Activated CD8-positive, alpha-beta T cell treated with anti-CD3 and anti-CD28 coated beads, Interleukin-2, amount 10 ng/mL, durations not matched to agents 7 days and 5 days (primary cell): ENCODE data around the gene TLK1. TPM values are rescaled to one million over a fixed set of nuclear protein-coding genes. Genes with fewer than 3 reads are reported as not detected.

Experiments used
- ATAC-seq: fragments of 150-1000 bp; cut with Tn5 transposase; one replicate; pipeline ENCODE4 v1.10.0; 2021; ENCODE audit warnings: moderate library complexity
- CTCF ChIA-PET: fragments of 350-600 bp; sonication (Branson Sonifier 250); formaldehyde crosslinking; loops from one replicate; lab custom pipeline; 2021; ENCODE audit warnings: antibody characterized with exemption; lab: Charles Lee
- POLR2A ChIA-PET: fragments of 350-600 bp; sonication (Branson Sonifier 250); formaldehyde crosslinking; loops from one replicate; lab custom pipeline; 2021; ENCODE audit warnings: antibody characterized with exemption; lab: Charles Lee
- DNase-seq: peaks from one replicate; pipeline ENCODE4 v3.0.0-alpha.2; 2020
- H3K27ac Mint-ChIP-seq: one replicate; pipeline ENCODE4 v1.8.0; 2021; ENCODE audit warnings: mild to moderate bottlenecking, mixed read lengths
- H3K27me3 Mint-ChIP-seq: one replicate; pipeline ENCODE4 v1.8.0; 2021; ENCODE audit warnings: low read depth, mixed read lengths
- H3K36me3 Mint-ChIP-seq: one replicate; pipeline ENCODE4 v1.8.0; 2021; ENCODE audit warnings: low read depth, mixed read lengths
- H3K4me1 Mint-ChIP-seq: one replicate; pipeline ENCODE4 v1.8.0; 2021; ENCODE audit warnings: low read depth, mixed read lengths
- H3K4me3 Mint-ChIP-seq: one replicate; pipeline ENCODE4 v1.8.0; 2021; ENCODE audit warnings: mild to moderate bottlenecking, mixed read lengths
- H3K9me3 Mint-ChIP-seq: one replicate; pipeline ENCODE4 v1.8.0; 2022; ENCODE audit warnings: mixed read lengths; ENCODE audit not compliant: insufficient read depth
- total RNA-seq, 2 experiments: library from RNA; stranded (reverse); gene quantifications; one replicate each; pipeline ENCODE4 v1.2.3, GENCODE V29; 2021

TLK1 gene
- total RNA-seq, 2 experiments from 2014 or later, result 89.1 to 96.3 TPM

- no peak for ATAC-seq
Measured at GRCh38 chr2:171185941-171186340, 25.2 kb upstream of the TLK1 start.

GRCh38 chr2:171185165-171185818 lies 24.6 kb upstream of the TLK1 start:
- Mint-ChIP-seq H3K9me3 (no peaks in the 10 kb centered on the region), H3K27ac (no peak overlapping the region), H3K4me1 (no peaks in the 10 kb centered on the region), H3K27me3 (peaks cover 18% of the 10 kb centered on the region), H3K36me3 (no peaks in the 10 kb centered on the region), H3K4me3 (no peak overlapping the region)
- DNase-seq (no peak), ATAC-seq (no peak)
- POLR2A ChIA-PET, result no interaction called here
- CTCF ChIA-PET, result no interaction called here

More at GRCh38 chr2:171185941-171186340, 25.2 kb upstream of the TLK1 start:
- DNase-seq, result no peak
- Mint-ChIP-seq H3K4me1 (no peaks in the 10 kb centered on the region), H3K27me3 (peaks cover 17% of the 10 kb centered on the region), H3K9me3 (no peaks in the 10 kb centered on the region), H3K36me3 (no peaks in the 10 kb centered on the region), H3K4me3 (no peak overlapping the region), H3K27ac (no peak overlapping the region)
- CTCF ChIA-PET, result no interaction called here
- POLR2A ChIA-PET, result no interaction called here

- Mint-ChIP-seq H3K27me3 (peaks cover 21% of the 10 kb centered on the region), H3K4me1 (no peaks in the 10 kb centered on the region), H3K27ac (no peak overlapping the region), H3K9me3 (no peaks in the 10 kb centered on the region), H3K4me3 (no peak overlapping the region), H3K36me3 (no peaks in the 10 kb centered on the region)
- DNase-seq, result no peak
- ATAC-seq, result no peak
- ChIA-PET CTCF (interaction anchor here (1.5 kb wide), 1 partner anchor 18 kb away, joined by 3 read pairs; no protein-coding TSS in a partner anchor), POLR2A (interaction anchor here (0.7 kb wide), 1 partner anchor 11 kb away, joined by 3 read pairs; no protein-coding TSS in a partner anchor)
Measured at GRCh38 chr2:171181064-171182049, 20.7 kb upstream of the TLK1 start.

GRCh38 chr2:171180229-171180930 lies 19.7 kb upstream of the TLK1 start:
- Mint-ChIP-seq H3K36me3 (no peaks in the 10 kb centered on the region), H3K9me3 (no peaks in the 10 kb centered on the region), H3K4me3 (no peak overlapping the region), H3K27ac (no peak overlapping the region), H3K27me3 (peaks cover 22% of the 10 kb centered on the region), H3K4me1 (no peaks in the 10 kb centered on the region)
- ATAC-seq, result no peak
- DNase-seq, result no peak
- POLR2A ChIA-PET, result no interaction called here
- CTCF ChIA-PET, result interaction anchor here (1.5 kb wide), 1 partner anchor 17 kb away, joined by 3 read pairs; no protein-coding TSS in a partner anchor

- H3K4me3 Mint-ChIP-seq, result no peak overlapping the region
- no peak for DNase-seq
- ChIA-PET CTCF (no interaction called here), POLR2A (interaction anchor here (0.6 kb wide), 1 partner anchor 16 kb away, joined by 3 read pairs; no protein-coding TSS in a partner anchor)
- H3K9me3 Mint-ChIP-seq, result no peaks in the 10 kb centered on the region
- H3K27ac Mint-ChIP-seq, result no peak overlapping the region
- no peaks in the 10 kb centered on the region for H3K4me1 Mint-ChIP-seq
- H3K36me3 Mint-ChIP-seq, result no peaks in the 10 kb centered on the region
- peaks cover 17% of the 10 kb centered on the region for H3K27me3 Mint-ChIP-seq
- no peak for ATAC-seq
Measured at GRCh38 chr2:171178993-171179392, 18.3 kb upstream of the TLK1 start.

GRCh38 chr2:171176516-171176915 lies 15.8 kb upstream of the TLK1 start:
- Mint-ChIP-seq H3K27ac (no peak overlapping the region), H3K9me3 (peaks cover 4% of the 10 kb centered on the region), H3K27me3 (peaks cover 12% of the 10 kb centered on the region), H3K36me3 (peaks cover 3% of the 10 kb centered on the region), H3K4me3 (no peak overlapping the region), H3K4me1 (peaks cover 2% of the 10 kb centered on the region)
- ATAC-seq (no peak), DNase-seq (no peak)
- CTCF ChIA-PET, result no interaction called here
- POLR2A ChIA-PET, result no interaction called here

- ChIA-PET CTCF (interaction anchor here (1.1 to 1.8 kb wide), 2 partner anchors 11 to 13 kb away, joined by 4 to 5 read pairs; no protein-coding TSS in a partner anchor), POLR2A (no interaction called here)
- H3K27ac Mint-ChIP-seq, result no peak overlapping the region
Measured at GRCh38 chr2:171174075-171174474, 13.4 kb upstream of the TLK1 start.

GRCh38 chr2:171173087-171173486 lies 12.4 kb upstream of the TLK1 start:
- Mint-ChIP-seq H3K27me3 (peaks cover 7% of the 10 kb centered on the region), H3K36me3 (peaks cover 3% of the 10 kb centered on the region), H3K27ac (no peak overlapping the region), H3K9me3 (peaks cover 4% of the 10 kb centered on the region), H3K4me1 (peaks cover 2% of the 10 kb centered on the region), H3K4me3 (no peak overlapping the region)
- ATAC-seq (no peak), DNase-seq (no peak)
- ChIA-PET CTCF (interaction anchor here (1.4 kb wide), 1 partner anchor 19 kb away, joined by 3 read pairs; no protein-coding TSS in a partner anchor), POLR2A (no interaction called here)

More at GRCh38 chr2:171174075-171174474, 13.4 kb upstream of the TLK1 start:
- Mint-ChIP-seq H3K27me3 (peaks cover 5% of the 10 kb centered on the region), H3K4me3 (no peak overlapping the region), H3K9me3 (peaks cover 4% of the 10 kb centered on the region), H3K36me3 (peaks cover 3% of the 10 kb centered on the region), H3K4me1 (peaks cover 2% of the 10 kb centered on the region)
- DNase-seq (no peak), ATAC-seq (no peak)

- POLR2A ChIA-PET, result no interaction called here
- H3K4me3 Mint-ChIP-seq, result no peak overlapping the region
- CTCF ChIA-PET, result interaction anchor here (1.4 kb wide), 1 partner anchor 21 kb away, joined by 3 read pairs; no protein-coding TSS in a partner anchor
- peaks cover 4% of the 10 kb centered on the region for H3K9me3 Mint-ChIP-seq
- peaks cover 3% of the 10 kb centered on the region for H3K36me3 Mint-ChIP-seq
- DNase-seq, result no peak
- ATAC-seq, result no peak
- no peak overlapping the region for H3K27ac Mint-ChIP-seq
- H3K4me1 Mint-ChIP-seq, result peaks cover 2% of the 10 kb centered on the region
- H3K27me3 Mint-ChIP-seq, result peaks cover 8% of the 10 kb centered on the region
Measured at GRCh38 chr2:171171808-171172207, 11.1 kb upstream of the TLK1 start.

GRCh38 chr2:171169839-171170238 lies 9.1 kb upstream of the TLK1 start:
- DNase-seq (no peak), ATAC-seq (no peak)
- ChIA-PET POLR2A (no interaction called here), CTCF (interaction anchor here (1.0 to 1.8 kb wide), 3 partner anchors 11 to 197 kb away, joined by 3 to 5 read pairs (median 4); no protein-coding TSS in a partner anchor)
- peaks cover 4% of the 10 kb centered on the region for H3K9me3 Mint-ChIP-seq
- peaks cover 3% of the 10 kb centered on the region for H3K27me3 Mint-ChIP-seq
- H3K36me3 Mint-ChIP-seq, result peaks cover 3% of the 10 kb centered on the region
- H3K4me3 Mint-ChIP-seq, result no peak overlapping the region
- peaks cover 2% of the 10 kb centered on the region for H3K4me1 Mint-ChIP-seq
- H3K27ac Mint-ChIP-seq, result no peak overlapping the region

GRCh38 chr2:171169333-171169732 lies 8.6 kb upstream of the TLK1 start:
- ChIA-PET POLR2A (no interaction called here), CTCF (interaction anchor here (1.8 kb wide), 1 partner anchor 196 kb away, joined by 4 read pairs; no protein-coding TSS in a partner anchor)
- Mint-ChIP-seq H3K4me3 (no peak overlapping the region), H3K4me1 (peaks cover 2% of the 10 kb centered on the region), H3K36me3 (peaks cover 3% of the 10 kb centered on the region), H3K27ac (no peak overlapping the region), H3K9me3 (peaks cover 4% of the 10 kb centered on the region), H3K27me3 (peaks cover 3% of the 10 kb centered on the region)
- ATAC-seq (no peak), DNase-seq (no peak)
